AG09309 (cell line): ENCODE data around the gene VPS35L.

Experiments used
- DNase-seq: peaks from one replicate; pipeline ENCODE4 v3.0.0-alpha.2; 2010; ENCODE audit warnings: low read depth
- H3K4me3 ChIP-seq: 2 replicates; pipeline ENCODE4 v1.5.1; 2011; ENCODE audit warnings: mild to moderate bottlenecking, low read depth, low read length, moderate library complexity; ENCODE audit not compliant: control insufficient read depth
- CTCF ChIP-seq: IDR thresholded peaks from 2 replicates; pipeline ENCODE4 v1.5.1; 2011; ENCODE audit warnings: mild to moderate bottlenecking, low read depth, low read length, inconsistent platforms; ENCODE audit not compliant: insufficient read depth, control insufficient read depth; ENCODE audit errors: missing control alignments

Gene VPS35L

GRCh38 chr16:19588661-19589060 is 33.2 kb downstream of the VPS35L start:
- H3K4me3 ChIP-seq: no peak overlapping the region
- no peak for TF ChIP-seq CTCF
- DNase-seq: no peak

GRCh38 chr16:19589106-19589505 is 33.6 kb downstream of the VPS35L start:
- TF ChIP-seq CTCF: no peak
- H3K4me3 ChIP-seq: no peak overlapping the region
- DNase-seq: no peak

GRCh38 chr16:19589771-19590302 is 34.3 kb downstream of the VPS35L start:
- DNase-seq: peak; percentile 66
- TF ChIP-seq CTCF: no peak
- no peak overlapping the region for H3K4me3 ChIP-seq

- no peak overlapping the region for H3K4me3 ChIP-seq
- peak; percentile 75 for DNase-seq
- no peak for TF ChIP-seq CTCF
Measured at GRCh38 chr16:19595043-19595767, 39.7 kb downstream of the VPS35L start.

- no peak for DNase-seq
- no peak overlapping the region for H3K4me3 ChIP-seq
- no peak for TF ChIP-seq CTCF
Measured at GRCh38 chr16:19598805-19599510, 43.5 kb downstream of the VPS35L start.

- H3K4me3 ChIP-seq: no peak overlapping the region
- DNase-seq: no peak
- TF ChIP-seq CTCF: no peak
Measured at GRCh38 chr16:19599968-19600716, 44.6 kb downstream of the VPS35L start.
